ENCODE data around the gene PCSK7.

- no peak for TF ChIP-seq CTCF (conservative IDR thresholded peaks at IDR 0.05; ENCODE audit: low read length)
- TF ChIP-seq EZH2phosphoT487 (IDR thresholded peaks at IDR 0.05; ENCODE audit: borderline replicate concordance): no peak
Observed at GRCh38 chr11:117187799-117188481, 43.9 kb downstream of the PCSK7 start.

Data from Loucy (cell line).